Measurements from ENCODE around the gene SEZ6.
"Not testable (repeated sequence)": the region's sequence is repeated elsewhere in the genome, so short reads cannot be mapped to it uniquely, and the experiment has no call there.

The SEZ6 gene

GRCh38 chr17:28935744-28936460 is 69.9 kb downstream of the SEZ6 start:
- no peaks in the 10 kb centered on the region for H3K27me3 Mint-ChIP-seq (ENCODE audit: low read depth, poor library complexity)
- no peak for TF ChIP-seq CTCF (IDR thresholded peaks at IDR 0.05)
- H3K9me3 Mint-ChIP-seq = no peaks in the 10 kb centered on the region
- peaks cover 29% of the 10 kb centered on the region for H3K36me3 Mint-ChIP-seq (ENCODE audit: low read depth)
- H3K4me1 Mint-ChIP-seq = peaks cover 41% of the 10 kb centered on the region
- peak overlapping the region; percentile 94 for H3K27ac Mint-ChIP-seq
- peak overlapping the region; percentile 41 for H3K4me3 Mint-ChIP-seq
- DNase-seq = no peak

- H3K27me3 Mint-ChIP-seq (ENCODE audit: low read depth, poor library complexity); H3K27ac Mint-ChIP-seq; H3K9me3 Mint-ChIP-seq; H3K4me3 Mint-ChIP-seq; DNase-seq: not testable (repeated sequence)
- Mint-ChIP-seq H3K4me1 (peaks cover 34% of the 10 kb centered on the region), H3K36me3 (ENCODE audit: low read depth) (peaks cover 37% of the 10 kb centered on the region)
Observed at GRCh38 chr17:28934508-28934907, 71.3 kb downstream of the SEZ6 start.

- Mint-ChIP-seq H3K4me3 (no peak overlapping the region), H3K27ac (no peak overlapping the region), H3K9me3 (no peaks in the 10 kb centered on the region), H3K36me3 (ENCODE audit: low read depth) (peaks cover 51% of the 10 kb centered on the region), H3K27me3 (ENCODE audit: low read depth, poor library complexity) (peaks cover 3% of the 10 kb centered on the region), H3K4me1 (peaks cover 7% of the 10 kb centered on the region)
- TF ChIP-seq CTCF (IDR thresholded peaks at IDR 0.05) = no peak
- no peak for DNase-seq
Observed at GRCh38 chr17:28929787-28930186, 76.0 kb downstream of the SEZ6 start.

GRCh38 chr17:28928061-28928460 is 77.8 kb downstream of the SEZ6 start:
- H3K27me3 Mint-ChIP-seq (ENCODE audit: low read depth, poor library complexity) = peaks cover 3% of the 10 kb centered on the region

GRCh38 chr17:28926786-28927185 is 79.0 kb downstream of the SEZ6 start:
- H3K27ac Mint-ChIP-seq = no peak overlapping the region
- H3K4me3 Mint-ChIP-seq = no peak overlapping the region
- TF ChIP-seq CTCF (IDR thresholded peaks at IDR 0.05) = no peak
- no peaks in the 10 kb centered on the region for H3K9me3 Mint-ChIP-seq
- peaks cover 7% of the 10 kb centered on the region for H3K4me1 Mint-ChIP-seq
- H3K36me3 Mint-ChIP-seq (ENCODE audit: low read depth) = peaks cover 61% of the 10 kb centered on the region
- H3K27me3 Mint-ChIP-seq (ENCODE audit: low read depth, poor library complexity) = peaks cover 3% of the 10 kb centered on the region
- DNase-seq = no peak

More at GRCh38 chr17:28928061-28928460, 77.8 kb downstream of the SEZ6 start:
- Mint-ChIP-seq H3K27ac (no peak overlapping the region), H3K4me3 (no peak overlapping the region), H3K4me1 (peaks cover 7% of the 10 kb centered on the region), H3K36me3 (ENCODE audit: low read depth) (peaks cover 54% of the 10 kb centered on the region), H3K9me3 (no peaks in the 10 kb centered on the region)
- no peak for TF ChIP-seq CTCF (IDR thresholded peaks at IDR 0.05)
- DNase-seq = no peak

- no peak for TF ChIP-seq CTCF (IDR thresholded peaks at IDR 0.05)
- DNase-seq = no peak
- H3K27ac Mint-ChIP-seq = no peak overlapping the region
- H3K27me3 Mint-ChIP-seq (ENCODE audit: low read depth, poor library complexity) = peaks cover 3% of the 10 kb centered on the region
- peaks cover 65% of the 10 kb centered on the region for H3K36me3 Mint-ChIP-seq (ENCODE audit: low read depth)
- H3K4me3 Mint-ChIP-seq = no peak overlapping the region
- H3K4me1 Mint-ChIP-seq = peaks cover 7% of the 10 kb centered on the region
- H3K9me3 Mint-ChIP-seq = no peaks in the 10 kb centered on the region
Observed at GRCh38 chr17:28926366-28926765, 79.5 kb downstream of the SEZ6 start.

Data from nephron progenitor cell (in vitro differentiated cells).